Naive B cell (primary cell): Measurements from ENCODE around the gene OR4A15. TPM values are rescaled to one million over a fixed set of nuclear protein-coding genes. Genes with fewer than 3 reads are reported as not detected.

Source experiments
- ATAC-seq, 2 donors: fragments of 150-1000 bp; cut with Tn5 transposase; 2 replicates each; pipeline ENCODE4 v1.10.0; 2021; ENCODE audit warnings: low read depth in 2 of 2, mild to moderate bottlenecking in 2 of 2, moderate library complexity in 2 of 2
- DNase-seq: peaks from one replicate; pipeline ENCODE4 v3.0.0; 2022
- H3K27ac Mint-ChIP-seq, 6 donors: one replicate each; pipeline ENCODE4 v1.8.0; 2020 to 2022; ENCODE audit warnings: mild to moderate bottlenecking in 6 of 6, mixed read lengths in 6 of 6, moderate library complexity in 5 of 6, inconsistent platforms in 2 of 6
- H3K27me3 Mint-ChIP-seq, 3 donors: one replicate each; pipeline ENCODE4 v1.8.0; 2021 to 2022; ENCODE audit warnings: mixed read lengths in 3 of 3, mild to moderate bottlenecking in 1 of 3
- H3K36me3 Mint-ChIP-seq, 2 donors: one replicate each; pipeline ENCODE4 v1.8.0; 2020 to 2022; ENCODE audit warnings: mixed read lengths in 2 of 2, inconsistent platforms in 1 of 2, mild to moderate bottlenecking in 1 of 2
- H3K4me1 Mint-ChIP-seq, 3 donors: one replicate each; pipeline ENCODE4 v1.8.0; 2020 to 2022; ENCODE audit warnings: mixed read lengths in 3 of 3, inconsistent platforms in 1 of 3, mild to moderate bottlenecking in 1 of 3, moderate library complexity in 1 of 3
- H3K4me3 Mint-ChIP-seq, 8 donors: one replicate each; pipeline ENCODE4 v1.8.0; 2020 to 2022; ENCODE audit warnings: mild to moderate bottlenecking in 8 of 8, mixed read lengths in 8 of 8, moderate library complexity in 8 of 8, inconsistent platforms in 2 of 8
- H3K9me3 Mint-ChIP-seq, 7 donors: one replicate each; pipeline ENCODE4 v1.8.0; 2020 to 2022; ENCODE audit warnings: mixed read lengths in 7 of 7, mild to moderate bottlenecking in 5 of 7, inconsistent platforms in 2 of 7, moderate library complexity in 1 of 7
- polyA plus RNA-seq, 6 donors: library from polyadenylated mRNA; unstranded; fragments of 300-500 nt; fragmentation: Illumina TruSeq; gene quantifications; one replicate each; pipeline ENCODE4 v1.2.3, GENCODE V29; 2021; ENCODE audit warnings: low read depth in 6 of 6

The OR4A15 gene
- polyA plus RNA-seq: not detected

- H3K4me3 Mint-ChIP-seq: no peak within 1 kb of the TSS
- H3K4me1 Mint-ChIP-seq: no peaks in the 10 kb centered on the region
- no peaks in the 10 kb centered on the region for H3K36me3 Mint-ChIP-seq
- H3K27ac Mint-ChIP-seq: no peak within 1 kb of the TSS
- ATAC-seq (no peak), DNase-seq (no peak)
- H3K27me3 Mint-ChIP-seq: no peaks in the 10 kb centered on the region
- peaks cover 4 to 30% (median 10%) of the 10 kb centered on the region in 7 donors for H3K9me3 Mint-ChIP-seq
Observed at GRCh38 chr11:55367674-55368073, at the start of gene OR4A15. OR4A15 (plus strand) TSS chr11:55367974; CDS start chr11:55367974, 0 bp downstream.

GRCh38 chr11:55324500-55324899 lies 43.3 kb upstream of the OR4A15 start:
- ATAC-seq: no peak

GRCh38 chr11:55342901-55343300 lies 24.9 kb upstream of the OR4A15 start, which contains the start of gene OR4A16:
OR4A16 (plus strand) TSS chr11:55343201; CDS start chr11:55343201, 0 bp downstream.
- no peak within 1 kb of the TSS for H3K4me3 Mint-ChIP-seq
- no peak for DNase-seq
- no peaks in the 10 kb centered on the region for H3K4me1 Mint-ChIP-seq
- no peak for ATAC-seq
- no peaks in the 10 kb centered on the region for H3K27me3 Mint-ChIP-seq
- no peaks in the 10 kb centered on the region for H3K36me3 Mint-ChIP-seq
- no peak within 1 kb of the TSS for H3K27ac Mint-ChIP-seq
- H3K9me3 Mint-ChIP-seq: peaks cover 0 to 25% (median 7%) of the 10 kb centered on the region in 7 donors

More at GRCh38 chr11:55324500-55324899, 43.3 kb upstream of the OR4A15 start:
- no peak for DNase-seq
- Mint-ChIP-seq H3K27ac (no peak overlapping the region), H3K4me3 (no peak overlapping the region), H3K4me1 (no peaks in the 10 kb centered on the region), H3K27me3 (no peaks in the 10 kb centered on the region), H3K36me3 (no peaks in the 10 kb centered on the region), H3K9me3 (peaks cover 5 to 22% (median 11%) of the 10 kb centered on the region in 7 donors)

GRCh38 chr11:55345306-55345705 lies 22.5 kb upstream of the OR4A15 start:
- H3K27me3 Mint-ChIP-seq: no peaks in the 10 kb centered on the region
- DNase-seq: no peak
- H3K4me1 Mint-ChIP-seq: no peaks in the 10 kb centered on the region
- no peak for ATAC-seq
- H3K36me3 Mint-ChIP-seq: no peaks in the 10 kb centered on the region
- peaks cover 2 to 28% (median 6%) of the 10 kb centered on the region in 7 donors for H3K9me3 Mint-ChIP-seq
- H3K27ac Mint-ChIP-seq: no peak overlapping the region
- H3K4me3 Mint-ChIP-seq: no peak overlapping the region

- DNase-seq (no peak), ATAC-seq (no peak)
- H3K36me3 Mint-ChIP-seq: no peaks in the 10 kb centered on the region
- no peaks in the 10 kb centered on the region for H3K4me1 Mint-ChIP-seq
- no peak overlapping the region for H3K4me3 Mint-ChIP-seq
- no peaks in the 10 kb centered on the region for H3K27me3 Mint-ChIP-seq
- H3K9me3 Mint-ChIP-seq: peaks cover 5 to 26% (median 6%) of the 10 kb centered on the region in 7 donors
- no peak overlapping the region for H3K27ac Mint-ChIP-seq
Observed at GRCh38 chr11:55349032-55349431, 18.7 kb upstream of the OR4A15 start.

- ATAC-seq: no peak
- Mint-ChIP-seq H3K9me3 (peaks cover 4 to 21% (median 14%) of the 10 kb centered on the region in 7 donors), H3K27me3 (no peaks in the 10 kb centered on the region), H3K4me1 (no peaks in the 10 kb centered on the region), H3K27ac (no peak overlapping the region), H3K36me3 (no peaks in the 10 kb centered on the region), H3K4me3 (peak overlapping the region in 1 of 8 donors; percentile 54)
- no peak for DNase-seq
Observed at GRCh38 chr11:55357560-55358184, 10.1 kb upstream of the OR4A15 start.

- Mint-ChIP-seq H3K9me3 (peaks cover 12 to 35% (median 17%) of the 10 kb centered on the region in 7 donors), H3K4me3 (no peak overlapping the region), H3K4me1 (no peaks in the 10 kb centered on the region), H3K27ac (no peak overlapping the region), H3K36me3 (no peaks in the 10 kb centered on the region), H3K27me3 (no peaks in the 10 kb centered on the region)
- no peak for DNase-seq
- no peak for ATAC-seq
Observed at GRCh38 chr11:55401011-55401410, 33.2 kb downstream of the OR4A15 start.

Other genes with a start within 250 kb of the OR4A15 start
- gene TRIM48, start 105.8 kb upstream of the OR4A15 start, polyA plus RNA-seq: not detected
- not detected for gene OR4A16, start 24.8 kb upstream of the OR4A15 start, polyA plus RNA-seq
- not detected for gene OR4C15, start 186.5 kb downstream of the OR4A15 start, polyA plus RNA-seq
- not detected for gene OR4C16, start 204.2 kb downstream of the OR4A15 start, polyA plus RNA-seq
- gene OR4C11, start 239.7 kb downstream of the OR4A15 start, polyA plus RNA-seq: not detected